CD14-positive monocyte (primary cell): ENCODE measurements around the gene TFDP2. TPM values are rescaled to one million over a fixed set of nuclear protein-coding genes. Genes with fewer than 3 reads are reported as not detected.

Experiments
- DNase-seq, 3 donors: peaks; one replicate each; pipeline ENCODE4 v3.0.0-alpha.2; 2011 to 2022
- H2AFZ ChIP-seq: 2 replicates; pipeline ENCODE4 v1.6.0; 2012; ENCODE audit warnings: mild to moderate bottlenecking, low read depth, low read length, inconsistent platforms; ENCODE audit not compliant: insufficient read depth, poor library complexity, severe bottlenecking
- H3K27ac ChIP-seq, 2 donors: 1 replicate in 1 of 2; 2 replicates in 1 of 2; pipeline ENCODE4 v1.5.1; 2012 to 2013; ENCODE audit warnings: low read length in 2 of 2, control low read depth in 1 of 2, inconsistent platforms in 1 of 2, low read depth in 1 of 2, mild to moderate bottlenecking in 1 of 2
- H3K27me3 ChIP-seq, 2 donors: one replicate each; pipeline versions ENCODE4 v1.6.0 to v1.6.1; 2011 to 2013; ENCODE audit warnings: low read length in 2 of 2; ENCODE audit not compliant: control insufficient read depth in 2 of 2, insufficient read depth in 2 of 2
- H3K36me3 ChIP-seq, 2 donors: replicated peaks in 1 of 2; 1 replicate in 1 of 2; 2 replicates in 1 of 2; pipeline versions ENCODE4 v1.5.1 to v1.6.1; 2012 to 2013; ENCODE audit warnings: low read length in 2 of 2, control low read depth in 1 of 2, inconsistent platforms in 1 of 2, mild to moderate bottlenecking in 1 of 2; ENCODE audit not compliant: insufficient read depth in 2 of 2, control insufficient read depth in 1 of 2
- H3K4me1 ChIP-seq, 2 donors: 1 replicate in 1 of 2; 2 replicates in 1 of 2; pipeline versions ENCODE4 v1.5.1 to v1.6.1; 2012 to 2013; ENCODE audit warnings: low read length in 2 of 2, control low read depth in 1 of 2, inconsistent platforms in 1 of 2, mild to moderate bottlenecking in 1 of 2, moderate library complexity in 1 of 2; ENCODE audit not compliant: insufficient read depth in 2 of 2, control insufficient read depth in 1 of 2
- H3K4me2 ChIP-seq: replicated peaks from 2 replicates; pipeline ENCODE3; 2012; ENCODE audit warnings: low read length, moderate library complexity, mild to moderate bottlenecking; ENCODE audit not compliant: poor library complexity, severe bottlenecking; ENCODE audit errors: extremely low read depth
- H3K4me3 ChIP-seq, 3 experiments: fragments of 200-600 bp in 1 of 3; sonication (generic) in 1 of 3; replicated peaks in 1 of 3; 1 replicate in 2 of 3; 2 replicates in 1 of 3; pipeline ENCODE4 v1.5.1; 2011 to 2013; ENCODE audit warnings: low read length in 3 of 3, mild to moderate bottlenecking in 3 of 3, control low read depth in 2 of 3, low read depth in 2 of 3, inconsistent platforms in 1 of 3, moderate library complexity in 1 of 3
- H3K79me2 ChIP-seq: 2 replicates; pipeline ENCODE4 v1.6.0; 2012; ENCODE audit warnings: mild to moderate bottlenecking, control low read depth, inconsistent platforms, low read length, moderate library complexity; ENCODE audit not compliant: insufficient read depth
- H3K9ac ChIP-seq: 2 replicates; pipeline ENCODE4 v1.6.0; 2017; ENCODE audit warnings: low read length, mild to moderate bottlenecking; ENCODE audit not compliant: insufficient read depth, poor library complexity, severe bottlenecking
- H3K9me3 ChIP-seq, 2 donors: replicated peaks in 1 of 2; 1 replicate in 1 of 2; 2 replicates in 1 of 2; pipeline versions ENCODE4 v1.5.1 to v1.6.1; 2012 to 2013; ENCODE audit warnings: low read length in 2 of 2, control low read depth in 1 of 2; ENCODE audit not compliant: control insufficient read depth in 1 of 2, insufficient read depth in 1 of 2
- H4K20me1 ChIP-seq: 2 replicates; pipeline ENCODE4 v1.6.0; 2012; ENCODE audit warnings: mild to moderate bottlenecking, low read length, control low read depth, moderate library complexity; ENCODE audit not compliant: insufficient read depth
- H3K27ac Mint-ChIP-seq, 7 donors: one replicate each; pipeline ENCODE4 v1.8.0; 2020; ENCODE audit warnings: mild to moderate bottlenecking in 7 of 7, mixed read lengths in 7 of 7, moderate library complexity in 6 of 7, inconsistent platforms in 2 of 7
- H3K27me3 Mint-ChIP-seq, 3 donors: one replicate each; pipeline ENCODE4 v1.8.0; 2021 to 2022; ENCODE audit warnings: low read depth in 3 of 3, mild to moderate bottlenecking in 3 of 3, mixed read lengths in 3 of 3, moderate library complexity in 3 of 3, inconsistent platforms in 1 of 3
- H3K36me3 Mint-ChIP-seq, 2 donors: one replicate each; pipeline ENCODE4 v1.8.0; 2020; ENCODE audit warnings: mixed read lengths in 2 of 2, inconsistent platforms in 1 of 2, mild to moderate bottlenecking in 1 of 2
- H3K4me1 Mint-ChIP-seq: one replicate; pipeline ENCODE4 v1.8.0; 2020; ENCODE audit warnings: mild to moderate bottlenecking, mixed read lengths
- H3K4me3 Mint-ChIP-seq, 2 donors: one replicate each; pipeline ENCODE4 v1.8.0; 2020; ENCODE audit warnings: mild to moderate bottlenecking in 2 of 2, mixed read lengths in 2 of 2, moderate library complexity in 1 of 2
- H3K9me3 Mint-ChIP-seq, 7 donors: one replicate each; pipeline ENCODE4 v1.8.0; 2020 to 2022; ENCODE audit warnings: mixed read lengths in 7 of 7, mild to moderate bottlenecking in 6 of 7, moderate library complexity in 6 of 7, inconsistent platforms in 2 of 7
- whole genome bisulfite sequencing: methylation state at CpG from one replicate; pipeline ENCODE4 v1.1.5; 2013; ENCODE audit warnings: missing lambda C conversion rate; ENCODE audit not compliant: insufficient coverage; 5-methylcytosine and 5-hydroxymethylcytosine counted together
- intact Hi-C, 2 donors: fragments of 100-400 bp; cut with micrococcal nuclease; formaldehyde crosslinking; loops; one replicate each; pipeline versions ENCODE4 v1.15.0 to v1.15.1; 2023
- polyA plus RNA-seq, 3 donors: library from polyadenylated mRNA; depleted of rRNA in 1 of 3; unstranded in 2 of 3; stranded (reverse) in 1 of 3; fragments of 300-500 nt in 2 of 3; fragments of >200 nt in 1 of 3; fragmentation: Illumina TruSeq in 2 of 3; gene quantifications; 1 replicate in 2 of 3; 2 replicates in 1 of 3; pipeline ENCODE4 v1.2.3, GENCODE V29; 2012 to 2021
- TF ChIP-seq, protein P1 (sequence below): fragments of 200-600 bp; IDR thresholded peaks from one replicate; pipeline ENCODE4 v1.8.0; 2022; ENCODE audit warnings: antibody characterized with exemption, mild to moderate bottlenecking

The TFDP2 gene
- polyA plus RNA-seq, 3 donors: 1.1 to 3.5 (median 1.7) TPM

GRCh38 chr3:141939759-141940158, 209.6 kb downstream of the TFDP2 start:
- Histone ChIP-seq H3K4me2 (no peak overlapping the region), H3K9me3 (no peaks in the 10 kb centered on the region), H3K4me3 (no peak overlapping the region), H3K9ac (no peak overlapping the region), H3K79me2 (no peaks in the 10 kb centered on the region), H3K4me1 (peaks cover 7 to 14% of the 10 kb centered on the region in 2 donors), H4K20me1 (no peaks in the 10 kb centered on the region), H3K27me3 (no peaks in the 10 kb centered on the region), H2AFZ (no peak overlapping the region), H3K36me3 (no peaks in the 10 kb centered on the region), H3K27ac (no peak overlapping the region)
- H3K36me3 Mint-ChIP-seq: no peaks in the 10 kb centered on the region
- 100% methylated on average over 1 of the region's 4 CpGs for WGBS
- intact Hi-C loops: loop anchor here in 1 of 2 donors (2.0 kb wide), 1 partner anchor 49 kb away; no protein-coding TSS in a partner anchor
- peaks cover 18% of the 10 kb centered on the region for H3K4me1 Mint-ChIP-seq
- no peak overlapping the region for H3K27ac Mint-ChIP-seq
- DNase-seq: no peak
- peaks cover 0 to 7% (median 0%) of the 10 kb centered on the region in 7 donors for H3K9me3 Mint-ChIP-seq
- no peak overlapping the region for H3K4me3 Mint-ChIP-seq
- TF ChIP-seq, protein P1, sequence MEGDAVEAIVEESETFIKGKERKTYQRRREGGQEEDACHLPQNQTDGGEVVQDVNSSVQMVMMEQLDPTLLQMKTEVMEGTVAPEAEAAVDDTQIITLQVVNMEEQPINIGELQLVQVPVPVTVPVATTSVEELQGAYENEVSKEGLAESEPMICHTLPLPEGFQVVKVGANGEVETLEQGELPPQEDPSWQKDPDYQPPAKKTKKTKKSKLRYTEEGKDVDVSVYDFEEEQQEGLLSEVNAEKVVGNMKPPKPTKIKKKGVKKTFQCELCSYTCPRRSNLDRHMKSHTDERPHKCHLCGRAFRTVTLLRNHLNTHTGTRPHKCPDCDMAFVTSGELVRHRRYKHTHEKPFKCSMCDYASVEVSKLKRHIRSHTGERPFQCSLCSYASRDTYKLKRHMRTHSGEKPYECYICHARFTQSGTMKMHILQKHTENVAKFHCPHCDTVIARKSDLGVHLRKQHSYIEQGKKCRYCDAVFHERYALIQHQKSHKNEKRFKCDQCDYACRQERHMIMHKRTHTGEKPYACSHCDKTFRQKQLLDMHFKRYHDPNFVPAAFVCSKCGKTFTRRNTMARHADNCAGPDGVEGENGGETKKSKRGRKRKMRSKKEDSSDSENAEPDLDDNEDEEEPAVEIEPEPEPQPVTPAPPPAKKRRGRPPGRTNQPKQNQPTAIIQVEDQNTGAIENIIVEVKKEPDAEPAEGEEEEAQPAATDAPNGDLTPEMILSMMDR: no peak
- H3K27me3 Mint-ChIP-seq: peaks cover 0 to 5% (median 3%) of the 10 kb centered on the region in 3 donors

DNA sequence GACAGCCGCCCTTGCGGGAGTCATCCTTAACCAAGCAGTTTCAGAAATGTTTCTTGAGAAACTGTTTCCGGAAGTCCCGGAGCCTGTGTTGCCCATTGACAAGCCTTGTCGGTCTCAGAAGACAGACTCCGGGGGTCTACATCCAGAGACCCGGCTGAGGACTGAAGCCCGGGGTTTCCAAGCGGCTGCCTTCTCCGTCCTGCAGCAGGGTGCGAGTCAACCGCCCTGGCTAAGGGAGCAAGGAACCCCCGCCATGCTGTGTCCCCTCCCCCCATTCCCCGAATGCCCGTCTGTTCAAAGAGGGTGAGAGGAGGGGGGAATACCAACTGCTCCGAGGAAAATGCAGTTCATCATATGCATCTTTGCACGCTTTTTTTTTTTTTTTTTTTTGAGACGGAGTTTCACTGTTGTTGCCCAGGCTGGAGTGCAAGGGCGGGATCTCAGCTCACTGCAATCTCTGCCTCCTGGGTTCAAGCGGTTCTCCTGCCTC, 211.3 kb downstream of the TFDP2 start:
- peaks cover 0 to 8% (median 2%) of the 10 kb centered on the region in 3 donors for H3K27me3 Mint-ChIP-seq
- WGBS: 96% methylated on average over 15 of the region's 20 CpGs
- Histone ChIP-seq H3K27ac (no peak overlapping the region), H3K36me3 (no peaks in the 10 kb centered on the region), H3K4me2 (no peak overlapping the region), H3K79me2 (no peaks in the 10 kb centered on the region), H3K4me1 (peaks cover 7 to 14% of the 10 kb centered on the region in 2 donors), H3K4me3 (no peak overlapping the region), H3K9me3 (no peaks in the 10 kb centered on the region), H3K27me3 (no peaks in the 10 kb centered on the region), H3K9ac (no peak overlapping the region), H4K20me1 (no peaks in the 10 kb centered on the region), H2AFZ (no peak overlapping the region)
- H3K27ac Mint-ChIP-seq: no peak overlapping the region
- intact Hi-C loops: loop anchor here in 1 of 2 donors (2.0 kb wide), 1 partner anchor 47 kb away; no protein-coding TSS in a partner anchor
- DNase-seq: no peak
- H3K36me3 Mint-ChIP-seq: no peaks in the 10 kb centered on the region
- TF ChIP-seq, protein P1: no peak
- H3K4me3 Mint-ChIP-seq: no peak overlapping the region
- peaks cover 18% of the 10 kb centered on the region for H3K4me1 Mint-ChIP-seq
- H3K9me3 Mint-ChIP-seq: peaks cover 0 to 7% (median 0%) of the 10 kb centered on the region in 7 donors
